HG02678 (cell line): ENCODE measurements around the gene ZDHHC6.
"Not testable (repeated sequence)": the region's sequence is repeated elsewhere in the genome, so short reads cannot be mapped to it uniquely, and the experiment has no call there.

Experiments
- ATAC-seq: cut with Tn5 transposase; IDR thresholded peaks from one replicate; pipeline ENCODE4 v1.9.1; 2021; ENCODE audit warnings: mild to moderate bottlenecking, moderate library complexity; ENCODE audit not compliant: unreplicated experiment

ZDHHC6 gene

GRCh38 chr10:112446055-112446854 lies 459 bp downstream of the ZDHHC6 start:
- no peak for ATAC-seq

- ATAC-seq = no peak
These were observed 4.7 kb downstream of the ZDHHC6 start for GRCh38 chr10:112442063-112442462.

- ATAC-seq = no peak
These were observed 5.2 kb downstream of the ZDHHC6 start for GRCh38 chr10:112441520-112441919.

GRCh38 chr10:112438356-112438755 lies 8.4 kb downstream of the ZDHHC6 start:
- ATAC-seq = no peak

- ATAC-seq = no peak
These were observed 11.6 kb downstream of the ZDHHC6 start for GRCh38 chr10:112434988-112435619.

- ATAC-seq = no peak
These were observed 13.6 kb downstream of the ZDHHC6 start for GRCh38 chr10:112433136-112433535.

- ATAC-seq = no peak
These were observed 17.0 kb downstream of the ZDHHC6 start for GRCh38 chr10:112429654-112430230.

GRCh38 chr10:112429147-112429546 lies 17.6 kb downstream of the ZDHHC6 start:
- ATAC-seq = no peak

- ATAC-seq = no peak
These were observed 20.6 kb downstream of the ZDHHC6 start for GRCh38 chr10:112426111-112426510.

GRCh38 chr10:112424651-112425050 lies 22.1 kb downstream of the ZDHHC6 start:
- no peak for ATAC-seq

GRCh38 chr10:112421731-112422130 lies 25.0 kb downstream of the ZDHHC6 start:
- ATAC-seq = no peak

GRCh38 chr10:112412696-112413095 lies 34.0 kb downstream of the ZDHHC6 start:
- ATAC-seq = no peak

- ATAC-seq = no peak
These were observed 37.0 kb downstream of the ZDHHC6 start for GRCh38 chr10:112409755-112410154.

- ATAC-seq = no peak
These were observed 37.4 kb downstream of the ZDHHC6 start for GRCh38 chr10:112409299-112409698.

GRCh38 chr10:112407696-112408095 lies 39.0 kb downstream of the ZDHHC6 start:
- no peak for ATAC-seq

GRCh38 chr10:112406806-112407205 lies 39.9 kb downstream of the ZDHHC6 start:
- not testable (repeated sequence) for ATAC-seq

- ATAC-seq = no peak
These were observed 42.1 kb downstream of the ZDHHC6 start for GRCh38 chr10:112404617-112405016.

GRCh38 chr10:112402917-112403316 lies 43.8 kb downstream of the ZDHHC6 start:
- no peak for ATAC-seq

GRCh38 chr10:112397592-112397991 lies 49.1 kb downstream of the ZDHHC6 start:
- no peak for ATAC-seq

- no peak for ATAC-seq
These were observed 50.7 kb downstream of the ZDHHC6 start for GRCh38 chr10:112395809-112396530.

- ATAC-seq = peak; percentile 62
These were observed 52.2 kb downstream of the ZDHHC6 start for GRCh38 chr10:112394475-112394875.
